Choroid plexus epithelial cell (primary cell): Measurements from ENCODE around the gene NWD2.
"Not testable (repeated sequence)": the region's sequence is repeated elsewhere in the genome, so short reads cannot be mapped to it uniquely, and the experiment has no call there.

Experiments used
- DNase-seq: peaks from one replicate; pipeline ENCODE4 v3.0.0-alpha.2; 2010; ENCODE audit warnings: low read depth
- H3K4me3 ChIP-seq: 2 replicates; pipeline ENCODE4 v1.5.1; 2011; ENCODE audit warnings: low read depth, mild to moderate bottlenecking, control low read depth, low read length, moderate library complexity
- CTCF ChIP-seq: conservative IDR thresholded peaks from 2 replicates; pipeline ENCODE4 v1.5.1; 2011; ENCODE audit warnings: low read depth, mild to moderate bottlenecking, control low read depth, inconsistent platforms, low read length, moderate library complexity

The NWD2 gene

GRCh38 chr4:37389366-37389765, 144.8 kb downstream of the NWD2 start:
- no peak overlapping the region for H3K4me3 ChIP-seq
- no peak for TF ChIP-seq CTCF
- no peak for DNase-seq

DNA sequence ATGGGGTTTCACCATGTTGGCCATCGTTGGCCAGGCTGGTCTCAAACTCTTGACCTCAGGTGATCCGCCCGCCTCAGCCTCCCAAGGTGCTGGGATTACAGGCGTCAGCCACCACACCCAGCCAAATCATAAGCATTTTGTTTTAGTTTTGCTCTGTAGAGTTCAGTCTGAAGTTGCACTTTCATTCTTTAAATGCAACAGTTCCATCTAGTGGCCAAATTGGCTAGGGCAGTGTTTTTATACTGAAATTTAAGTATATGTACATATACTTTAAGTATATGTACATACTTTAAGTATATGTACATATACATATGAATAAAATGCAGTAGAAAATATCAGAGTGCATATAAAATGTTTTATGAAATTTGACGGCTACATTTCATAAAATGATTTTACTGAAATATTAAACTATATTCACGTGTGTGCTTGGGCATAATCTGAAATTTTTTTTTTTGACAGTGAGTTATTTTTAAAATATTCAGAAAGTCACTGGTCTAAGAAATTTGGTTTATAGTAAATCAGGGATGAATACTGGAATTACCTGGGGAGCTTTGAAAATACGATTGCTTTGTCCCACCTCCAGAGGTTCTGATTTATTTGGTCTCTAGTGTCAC, 145.5 kb downstream of the NWD2 start:
- DNase-seq, result peak; percentile 67
- no peak overlapping the region for H3K4me3 ChIP-seq
- peak; percentile 70 for TF ChIP-seq CTCF

DNA sequence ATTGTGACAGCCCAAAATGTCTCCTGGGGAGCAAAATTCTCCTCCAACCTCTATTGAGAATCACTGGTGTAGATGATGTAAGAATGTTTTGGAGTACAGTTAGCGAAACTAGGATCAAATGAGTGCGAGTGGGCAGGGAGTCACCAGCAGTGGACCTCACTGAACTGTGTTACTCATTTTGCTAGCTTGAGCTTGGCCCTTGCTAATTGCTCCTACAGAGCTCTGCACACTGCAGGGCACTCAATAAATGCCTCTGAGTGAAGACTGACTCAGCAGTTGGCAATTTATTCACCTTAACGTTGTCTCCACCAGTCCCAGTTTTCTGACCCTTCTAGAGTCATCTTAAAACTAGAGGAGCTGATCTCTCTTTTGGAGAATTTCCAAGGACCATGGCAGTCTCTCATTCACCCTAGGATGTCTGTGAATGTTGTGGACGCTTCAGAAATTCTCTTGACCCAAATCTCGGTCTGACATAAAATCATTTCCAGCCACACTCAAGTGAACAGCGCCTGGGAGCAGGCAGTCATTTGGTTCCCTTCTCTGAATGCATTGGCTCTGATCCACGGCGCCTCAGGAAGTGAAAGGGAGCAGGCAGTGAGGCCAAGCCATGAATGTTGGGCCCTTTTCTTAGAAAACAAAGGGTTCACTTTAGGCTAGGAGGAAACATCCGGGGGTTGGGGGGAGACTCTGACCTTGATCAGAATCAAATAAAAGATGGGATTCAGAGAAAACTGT, 148.1 kb downstream of the NWD2 start:
- no peak for TF ChIP-seq CTCF
- H3K4me3 ChIP-seq, result no peak overlapping the region
- DNase-seq, result peak; percentile 4

- TF ChIP-seq CTCF, result no peak
- no peak overlapping the region for H3K4me3 ChIP-seq
- DNase-seq, result no peak
Observed at GRCh38 chr4:37393321-37393720, 148.8 kb downstream of the NWD2 start.

DNA sequence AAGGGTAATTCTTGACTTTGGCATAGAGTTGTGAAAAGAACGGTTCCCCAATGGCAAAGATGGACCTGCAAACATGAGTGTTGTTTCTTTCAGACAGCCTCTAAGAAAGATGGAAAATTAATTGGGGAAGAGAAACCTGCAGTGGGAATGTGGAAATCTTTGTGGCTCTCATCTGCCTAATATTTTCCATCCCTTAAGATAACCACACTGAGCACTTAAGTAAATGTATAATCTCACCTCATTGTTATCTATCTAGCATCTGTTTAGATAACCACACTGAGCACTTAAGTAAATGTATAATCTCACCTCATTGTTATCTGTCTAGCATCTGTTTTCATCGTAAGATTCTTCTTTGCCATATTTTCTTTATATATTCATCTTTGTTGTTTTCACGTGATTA, 149.3 kb downstream of the NWD2 start:
- DNase-seq, result no peak
- TF ChIP-seq CTCF, result no peak
- H3K4me3 ChIP-seq, result no peak overlapping the region

GRCh38 chr4:37397505-37397904, 153.0 kb downstream of the NWD2 start:
- no peak for TF ChIP-seq CTCF
- no peak overlapping the region for H3K4me3 ChIP-seq
- no peak for DNase-seq

DNA sequence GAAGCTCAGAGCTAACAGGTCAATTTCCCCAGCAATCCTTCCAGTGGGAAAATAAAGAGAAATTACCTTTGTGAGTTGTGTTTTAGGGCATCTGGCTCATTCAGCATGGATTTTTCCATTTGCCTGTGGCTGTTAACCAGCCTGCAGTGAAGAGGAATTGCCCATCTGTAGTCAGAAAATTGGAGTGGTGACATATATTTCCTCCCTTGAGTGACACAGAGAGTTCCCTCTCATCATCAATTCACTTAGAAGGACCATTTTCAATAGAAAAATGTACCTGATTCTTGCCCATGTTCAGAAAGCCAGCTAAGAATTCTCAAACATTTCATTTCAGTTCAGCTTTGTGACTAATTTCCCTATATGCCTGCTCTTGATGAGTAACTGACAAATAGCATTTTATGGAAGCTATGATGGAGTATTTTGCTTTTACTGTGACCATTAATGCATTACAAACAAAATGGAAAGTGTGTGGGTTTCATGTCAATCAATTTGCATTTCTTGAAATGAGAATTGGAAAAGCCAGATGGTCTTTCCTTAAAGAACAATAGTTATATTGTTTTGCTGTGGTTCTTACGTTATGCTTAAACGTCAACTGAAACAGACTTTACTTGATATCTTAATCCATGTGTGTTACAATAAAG, 155.8 kb downstream of the NWD2 start:
- DNase-seq, result no peak
- no peak overlapping the region for H3K4me3 ChIP-seq
- TF ChIP-seq CTCF, result no peak

GRCh38 chr4:37407938-37408826, 163.6 kb downstream of the NWD2 start:
- not testable (repeated sequence) for DNase-seq, H3K4me3 ChIP-seq

DNA sequence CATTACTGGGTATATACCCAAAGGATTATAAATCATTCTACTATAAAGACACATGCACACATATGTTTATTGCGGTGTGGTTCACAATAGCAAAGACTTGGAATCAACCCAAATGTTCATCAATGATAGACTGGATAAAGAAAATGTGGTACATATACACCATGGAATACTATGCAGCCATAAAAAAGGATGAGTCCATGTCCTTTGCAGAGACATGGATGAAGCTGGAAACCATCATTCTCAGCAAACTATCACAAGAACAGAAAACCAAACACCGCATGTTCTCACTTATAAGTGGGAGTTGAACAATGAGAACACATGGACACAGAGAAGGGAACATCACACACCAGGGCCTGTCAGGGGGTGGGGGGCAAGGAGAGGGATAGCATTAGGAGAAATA, 169.1 kb downstream of the NWD2 start:
- not testable (repeated sequence) for DNase-seq, H3K4me3 ChIP-seq
